HG03139 (cell line): ENCODE measurements around the gene CDADC1.
"Not testable (repeated sequence)": the region's sequence is repeated elsewhere in the genome, so short reads cannot be mapped to it uniquely, and the experiment has no call there.

Source experiments
- ATAC-seq: cut with Tn5 transposase; IDR thresholded peaks from one replicate; pipeline ENCODE4 v1.9.1; 2021; ENCODE audit not compliant: unreplicated experiment

Gene CDADC1

DNA sequence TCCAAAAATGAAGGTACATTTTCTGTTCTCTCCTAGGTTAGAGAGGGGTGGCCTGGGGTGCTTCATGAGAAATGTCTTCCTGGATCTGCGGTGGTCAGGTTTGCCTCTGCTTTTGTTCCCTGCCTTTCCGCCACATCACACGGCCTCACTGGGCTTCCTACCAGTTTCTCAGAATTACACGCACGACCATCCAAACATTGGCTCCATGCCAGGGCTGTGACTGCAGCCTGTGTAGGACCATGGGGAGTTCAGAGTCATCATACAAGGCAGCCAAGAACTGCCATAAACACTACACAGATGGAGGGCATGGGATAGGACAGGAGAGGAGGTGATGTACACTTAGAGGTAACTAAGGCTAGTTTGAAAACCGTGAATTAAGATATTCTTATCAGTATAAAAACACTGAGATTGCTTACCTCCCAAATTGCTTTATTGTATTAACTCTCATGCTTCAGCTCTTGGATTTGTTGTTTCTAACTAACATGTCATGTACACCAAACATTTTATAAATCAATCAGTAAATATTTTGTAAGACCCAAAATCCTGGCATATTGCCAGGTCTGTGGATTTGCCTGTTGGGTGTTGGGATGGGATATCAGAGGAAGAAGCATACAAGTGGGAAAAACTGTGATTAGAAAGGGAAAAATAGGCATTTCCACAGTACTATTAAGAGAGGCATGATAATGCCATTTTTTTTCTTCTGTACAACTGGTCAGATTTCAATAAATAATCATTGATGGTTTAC is 45.2 kb downstream of the CDADC1 start:
- no peak for ATAC-seq

DNA sequence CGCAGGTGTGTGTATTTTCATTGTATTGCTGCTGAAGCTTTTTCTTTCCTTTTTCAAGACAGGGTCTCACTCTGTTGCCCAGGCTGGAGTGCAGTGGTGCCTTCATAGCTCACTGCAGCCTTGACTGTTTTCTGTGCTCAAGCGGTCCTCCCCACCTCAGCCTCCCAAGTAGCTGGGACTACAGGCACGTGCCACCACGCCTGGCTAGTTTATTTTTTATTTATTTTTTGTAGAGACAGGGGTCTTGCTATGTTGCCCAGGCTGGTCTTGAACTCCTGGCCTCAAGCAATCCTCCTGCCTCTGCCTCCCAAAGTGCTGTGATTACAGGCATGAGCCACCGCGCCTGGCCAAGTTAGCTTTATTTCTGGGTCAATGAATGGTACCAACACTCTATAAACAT is 47.0 kb downstream of the CDADC1 start:
- ATAC-seq: not testable (repeated sequence)

DNA sequence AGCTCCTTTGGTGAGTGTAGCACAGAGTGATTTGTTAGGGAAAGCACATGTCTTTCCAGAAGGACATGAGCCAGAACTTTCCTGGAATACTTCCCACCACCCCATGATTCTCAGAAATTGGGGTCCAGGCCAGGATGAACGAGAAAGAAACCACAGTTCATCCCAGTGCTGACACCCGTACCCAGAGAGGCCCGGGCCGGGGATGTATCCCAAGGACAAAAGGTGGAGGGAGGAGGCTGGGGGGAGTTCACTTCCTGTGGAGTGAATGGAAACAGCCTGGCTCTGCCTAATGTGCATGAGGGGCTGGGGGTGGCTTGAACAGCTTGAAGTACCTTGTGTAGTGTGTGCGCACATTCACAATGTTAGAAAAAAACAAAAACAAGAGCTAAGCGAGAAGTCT is 47.5 kb downstream of the CDADC1 start:
- ATAC-seq: no peak

DNA sequence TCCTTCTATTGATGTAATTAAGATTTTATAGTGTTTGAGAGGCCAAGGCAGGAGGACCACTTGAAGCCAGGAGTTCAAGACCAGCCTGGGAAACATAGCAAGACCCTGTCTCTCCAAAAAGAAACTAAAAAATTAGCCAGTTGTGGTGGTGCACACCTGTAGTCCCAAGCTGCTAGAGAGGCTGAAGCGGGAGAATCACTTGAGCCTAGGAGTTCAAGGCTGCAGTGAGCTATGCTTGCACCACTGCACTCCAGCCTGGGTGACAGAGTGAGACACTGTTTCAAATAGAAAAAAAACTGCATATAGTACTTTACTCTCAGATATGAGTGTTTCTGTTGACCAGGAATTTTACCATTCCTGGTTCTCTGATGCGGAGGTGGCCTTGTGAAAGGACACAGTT is 48.9 kb downstream of the CDADC1 start:
- ATAC-seq: no peak

DNA sequence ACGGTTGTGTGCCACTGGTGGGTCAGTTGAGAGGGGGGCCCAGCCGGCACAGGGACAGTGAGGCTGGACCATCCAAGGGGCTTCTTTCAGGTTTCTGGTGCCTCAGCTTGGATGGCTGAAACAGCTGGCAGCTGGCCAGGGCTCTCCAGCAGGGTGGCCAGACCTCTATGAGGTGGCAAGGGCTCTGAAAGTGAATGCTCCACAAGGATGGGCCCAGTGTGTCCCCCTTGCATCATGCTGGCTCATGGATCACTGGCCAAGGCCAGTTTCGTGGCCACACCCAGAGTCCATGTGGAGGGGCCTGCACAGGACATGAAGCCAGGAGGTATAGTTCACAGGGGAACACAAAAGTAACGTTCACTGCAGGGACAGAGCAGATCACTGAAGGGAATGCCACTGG is 49.6 kb downstream of the CDADC1 start:
- ATAC-seq: no peak

DNA sequence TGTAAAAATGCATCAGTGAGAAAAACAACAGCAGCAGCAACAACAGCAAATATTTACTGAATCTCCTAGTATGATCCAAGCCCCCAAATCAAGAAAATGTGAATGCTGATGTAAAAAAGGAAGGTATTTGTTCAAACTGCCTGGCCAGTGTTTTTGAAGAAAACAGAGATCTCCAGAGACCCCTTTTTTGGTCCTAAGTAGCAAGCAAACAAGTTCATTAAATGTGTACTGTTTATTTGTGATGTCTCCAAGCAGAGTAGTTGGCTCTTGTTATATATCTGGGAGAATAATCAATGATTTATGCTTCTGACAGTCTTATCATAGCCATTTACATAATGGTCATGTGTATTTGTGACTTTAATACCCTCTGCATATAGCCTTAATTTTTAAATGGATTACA is 50.7 kb downstream of the CDADC1 start:
- ATAC-seq: no peak

DNA sequence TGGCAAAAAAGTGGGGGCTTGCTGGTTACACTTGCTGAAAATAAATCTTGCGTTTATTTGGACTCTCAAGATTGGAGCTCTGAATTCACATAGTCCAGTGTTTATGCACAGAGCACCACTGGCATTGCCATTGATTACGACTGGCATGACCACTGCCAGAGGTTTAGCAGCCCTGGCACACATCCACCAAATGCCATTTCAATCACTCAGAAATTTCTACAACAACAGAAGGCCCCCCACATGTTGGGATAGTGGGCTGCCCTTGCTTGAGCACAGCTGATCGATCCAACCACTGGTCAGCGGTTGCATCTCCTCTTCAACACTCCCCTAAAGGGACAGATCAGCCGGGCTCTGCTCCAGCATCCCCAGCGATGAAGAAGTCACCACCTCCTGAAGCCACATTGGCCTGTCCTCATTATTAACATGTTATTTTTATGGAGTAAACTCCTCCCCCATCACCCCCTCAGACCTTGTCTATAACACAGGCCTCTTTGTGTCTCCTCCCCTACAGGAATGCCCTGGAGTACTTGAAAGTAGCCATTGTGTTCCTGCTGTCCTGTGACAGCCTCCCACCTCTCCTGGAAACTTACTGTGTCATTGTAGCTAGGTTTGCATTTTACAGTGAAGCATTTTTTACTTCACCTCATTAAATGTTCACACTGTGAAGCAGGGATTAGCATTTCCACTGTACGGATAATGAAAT is 51.3 kb downstream of the CDADC1 start:
- no peak for ATAC-seq

DNA sequence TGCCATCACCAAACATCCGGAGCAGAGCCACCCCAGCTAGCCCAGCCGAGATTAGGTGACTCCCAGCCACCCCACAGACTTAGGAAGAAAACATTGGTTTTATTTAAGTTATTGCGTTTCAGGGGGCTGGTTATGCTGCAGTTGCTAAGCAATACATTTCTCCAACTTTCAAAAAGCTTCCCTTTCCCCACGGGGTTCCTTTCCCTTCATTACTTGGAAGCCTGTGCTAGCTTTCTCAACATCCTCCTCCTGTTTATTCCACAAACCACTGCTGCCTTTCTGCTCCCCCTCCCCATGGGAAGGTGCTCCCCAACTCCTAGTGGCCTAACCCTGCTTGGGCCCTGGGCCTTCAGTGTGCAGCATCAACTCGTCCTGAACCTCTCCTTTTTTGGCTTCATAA is 52.6 kb downstream of the CDADC1 start:
- no peak for ATAC-seq

DNA sequence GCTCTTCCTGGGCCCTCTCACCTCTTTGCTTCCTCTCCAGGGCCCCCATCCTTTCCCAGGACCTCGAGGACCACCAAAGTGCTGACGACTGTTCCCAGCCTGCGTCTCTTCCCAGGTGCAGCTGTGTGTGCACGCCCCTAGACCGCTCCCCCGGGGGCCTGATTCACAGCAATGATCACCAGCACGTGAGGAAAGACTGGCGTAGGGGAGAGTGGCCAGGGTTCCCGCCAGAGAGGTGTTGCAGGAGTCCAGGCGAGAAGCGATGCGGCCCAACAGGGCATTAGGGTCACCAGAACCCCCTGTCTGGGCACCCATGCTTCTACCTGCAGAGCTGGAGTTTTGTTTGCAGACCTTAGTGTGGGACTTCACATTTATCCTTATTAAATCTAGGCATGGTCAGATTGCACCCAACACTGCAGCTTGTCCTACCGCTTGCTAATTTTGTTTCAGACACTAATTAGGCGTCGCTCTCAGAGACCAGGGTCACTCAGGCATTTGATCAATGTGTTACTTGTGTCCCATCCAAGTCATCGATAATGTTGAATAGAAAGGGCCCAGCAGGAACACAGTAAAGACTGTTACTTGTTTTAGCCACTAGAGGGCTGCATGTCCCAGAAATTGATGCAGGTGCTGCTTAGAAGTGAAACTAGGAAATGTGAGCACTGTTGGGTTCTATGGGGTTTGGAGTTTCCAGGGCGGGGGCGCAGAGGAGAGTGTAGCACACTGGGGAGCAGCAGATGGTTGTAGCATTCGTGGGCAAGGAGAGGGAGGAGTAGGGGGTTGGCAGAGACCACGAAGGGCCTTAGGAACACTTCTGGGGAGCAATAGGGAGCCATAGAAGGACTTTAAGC is 53.2 kb downstream of the CDADC1 start:
- ATAC-seq: peak; percentile 81

DNA sequence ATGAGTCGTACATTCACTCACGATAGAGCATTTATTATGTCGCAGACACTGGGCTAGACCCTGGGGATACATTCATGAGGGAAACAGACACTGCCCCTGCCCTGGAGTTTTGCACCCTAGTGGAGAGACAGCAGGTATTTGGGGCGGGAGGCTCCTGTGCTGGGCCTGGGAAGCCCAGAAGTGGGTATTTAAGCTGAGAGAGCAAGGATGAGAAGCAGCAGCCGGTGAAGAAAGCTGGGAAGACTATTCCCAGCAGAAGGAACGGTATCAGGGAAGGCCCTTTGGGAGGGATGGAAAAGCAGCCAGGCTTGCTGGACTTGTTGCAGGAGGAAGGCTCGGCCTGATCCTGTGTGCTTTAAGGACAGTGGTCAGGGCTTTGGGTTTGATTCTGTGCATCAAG is 54.5 kb downstream of the CDADC1 start:
- ATAC-seq: no peak

DNA sequence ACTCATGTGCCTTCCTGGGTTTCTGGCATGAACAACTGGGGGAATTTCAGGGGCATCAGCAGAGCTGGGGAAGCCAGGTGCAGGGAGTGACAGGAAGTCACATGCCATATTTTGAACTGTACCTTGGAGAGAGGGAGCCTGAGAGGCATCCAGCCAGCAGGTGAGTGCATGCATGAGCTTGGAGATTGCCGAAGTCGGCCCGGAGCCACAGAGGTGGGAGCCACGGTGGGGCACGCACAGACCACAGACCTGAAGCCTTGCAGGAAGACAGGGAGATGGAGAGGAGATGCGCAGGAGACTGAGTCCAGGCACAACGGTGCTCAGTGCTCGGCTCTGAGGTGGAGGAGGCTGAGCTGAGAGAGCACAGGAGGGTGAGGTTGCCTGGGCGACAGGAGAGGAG is 55.1 kb downstream of the CDADC1 start:
- ATAC-seq: no peak

DNA sequence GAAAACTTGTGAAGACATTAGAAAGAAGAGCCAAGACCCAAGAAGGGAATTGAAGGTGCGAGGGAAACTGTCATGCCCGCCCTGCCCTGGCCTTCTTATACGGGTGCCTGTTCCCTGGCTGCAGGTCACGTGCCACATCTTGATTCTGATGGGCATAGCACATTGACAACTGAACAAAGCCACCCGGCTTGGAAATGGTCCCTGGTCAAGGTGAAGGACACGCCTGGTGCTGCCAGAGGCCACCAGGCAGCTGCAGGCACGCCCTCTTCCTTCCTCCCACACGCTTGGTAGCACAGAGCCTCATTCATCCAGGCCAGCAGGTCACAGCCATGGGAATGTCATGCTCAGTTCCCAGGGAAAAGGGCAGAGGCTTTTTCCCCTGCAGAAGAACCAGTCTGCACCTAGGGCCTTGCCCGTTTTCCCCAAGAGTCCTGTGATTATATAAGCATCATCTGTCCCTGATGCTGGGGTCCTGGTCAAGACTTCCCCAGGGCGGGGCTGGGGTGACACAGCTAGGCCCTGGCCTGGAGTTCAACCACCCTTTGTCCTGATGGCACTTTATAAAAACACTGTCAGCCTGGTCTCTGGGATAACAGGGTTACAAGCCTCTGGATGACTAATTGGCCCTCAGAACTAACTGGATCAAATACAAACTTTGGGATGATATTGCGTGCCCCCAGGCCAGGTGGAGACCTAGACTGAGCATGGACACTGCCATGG is 56.0 kb downstream of the CDADC1 start:
- ATAC-seq: no peak

DNA sequence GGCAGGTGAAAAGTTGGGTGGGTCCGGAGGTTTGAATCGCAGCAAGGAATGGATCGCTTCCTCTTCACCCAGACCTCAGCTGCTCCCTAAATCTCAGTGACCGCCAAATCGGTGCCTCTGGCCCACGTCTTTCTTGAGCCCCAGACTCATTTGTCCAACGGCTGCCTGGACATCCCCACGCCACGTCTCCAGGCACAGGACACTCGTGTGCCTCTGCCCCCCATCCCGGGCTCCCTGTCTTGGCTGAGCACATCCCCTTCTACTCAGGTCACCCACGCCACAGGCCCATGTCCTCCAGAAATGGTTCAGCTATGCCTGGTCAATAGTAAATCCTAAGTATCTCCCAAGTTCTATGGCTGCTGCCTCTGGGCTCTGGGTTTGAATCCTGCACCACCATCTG is 56.6 kb downstream of the CDADC1 start:
- no peak for ATAC-seq

DNA sequence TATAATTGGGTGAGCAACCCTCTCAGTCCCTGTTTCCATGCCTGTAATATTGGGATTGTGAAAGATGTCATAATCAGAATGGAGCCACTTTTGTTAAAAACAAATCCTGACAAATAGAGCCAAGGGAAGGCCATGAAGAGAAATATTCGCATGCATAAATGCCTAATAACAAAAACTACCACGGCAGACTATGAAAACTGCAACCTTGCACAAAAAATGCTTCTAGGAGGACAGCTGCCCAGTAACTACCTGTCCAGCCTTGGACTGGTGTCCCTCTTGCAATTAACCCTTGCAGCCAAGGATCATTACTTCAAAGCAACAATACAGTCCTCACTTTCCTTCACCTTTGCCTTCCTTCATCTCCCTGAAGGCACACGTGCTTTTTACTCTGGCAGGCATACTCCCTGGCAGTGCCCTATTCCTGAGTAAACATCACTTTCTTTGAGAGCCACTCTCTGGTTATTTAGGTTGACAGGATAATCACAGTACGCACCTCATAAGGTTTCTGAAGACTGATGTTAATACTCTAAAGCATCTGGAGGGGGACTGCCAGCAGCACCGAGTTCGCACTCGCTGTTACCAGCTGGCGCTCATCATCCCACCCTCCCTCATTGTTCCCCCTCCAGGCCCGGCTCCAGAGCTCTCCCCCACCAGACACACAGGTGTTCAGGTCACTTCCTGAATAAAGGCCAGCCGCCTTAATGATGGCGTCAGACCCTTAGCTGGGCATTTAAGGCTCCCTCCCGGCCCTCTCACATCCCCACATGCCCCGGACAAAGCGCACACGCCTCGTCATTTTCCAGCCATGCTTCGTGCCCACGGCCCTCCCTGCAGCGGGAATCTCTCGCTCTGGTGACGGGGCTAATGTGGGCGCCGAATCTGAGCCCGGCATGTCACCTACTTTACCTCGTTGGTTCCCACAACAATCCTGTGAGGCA is 57.3 kb downstream of the CDADC1 start:
- ATAC-seq: no peak

DNA sequence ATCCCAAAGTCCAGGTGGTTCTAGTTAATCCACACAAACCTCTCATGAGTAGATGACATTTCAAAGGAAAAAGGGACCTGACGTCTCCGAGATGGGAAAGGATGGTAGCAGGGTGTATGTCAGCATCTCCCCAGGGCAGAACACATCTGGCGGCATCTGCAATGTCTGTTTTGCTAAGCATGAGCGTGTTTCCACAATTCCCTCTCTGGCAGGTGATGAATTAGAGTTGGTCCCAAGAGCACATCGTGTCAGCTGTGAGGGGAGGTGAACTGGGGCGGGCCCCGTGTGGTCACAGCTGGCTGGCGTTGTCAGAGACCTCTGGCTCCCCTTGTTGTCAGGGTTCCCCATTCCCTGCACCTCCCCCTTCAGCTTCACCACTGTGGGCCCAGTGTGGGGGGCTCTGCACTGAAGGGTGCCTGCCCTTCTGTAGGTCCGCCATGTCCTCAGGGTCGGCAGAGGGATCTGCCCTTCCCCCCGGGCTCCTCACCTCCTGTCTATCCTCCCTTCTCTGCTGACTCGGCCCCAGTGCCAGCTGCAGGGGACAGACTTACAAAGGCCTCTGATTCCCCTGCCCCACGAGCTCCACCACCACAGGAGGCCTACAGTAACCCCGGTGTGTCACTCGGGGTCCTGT is 58.2 kb downstream of the CDADC1 start:
- ATAC-seq: no peak

DNA sequence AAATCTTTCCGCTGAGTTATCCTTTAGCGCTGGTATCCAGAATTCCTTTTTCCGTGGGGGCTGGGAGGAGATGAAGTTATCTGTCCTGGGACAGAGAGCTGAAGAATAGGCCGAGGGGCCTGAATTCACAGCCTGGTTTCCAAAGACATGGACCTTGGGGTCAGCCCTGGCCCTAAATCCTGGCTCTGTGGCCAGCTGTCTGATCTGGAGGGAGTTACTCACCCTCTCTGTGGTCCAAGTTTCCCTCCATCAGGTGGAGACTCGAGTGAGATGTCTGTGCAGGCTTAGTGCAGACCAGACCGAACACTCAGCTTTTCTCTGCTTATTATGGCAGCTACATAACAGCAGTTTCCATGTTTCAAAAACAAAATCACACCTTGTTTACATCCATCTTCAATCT is 59.6 kb downstream of the CDADC1 start:
- ATAC-seq: no peak

DNA sequence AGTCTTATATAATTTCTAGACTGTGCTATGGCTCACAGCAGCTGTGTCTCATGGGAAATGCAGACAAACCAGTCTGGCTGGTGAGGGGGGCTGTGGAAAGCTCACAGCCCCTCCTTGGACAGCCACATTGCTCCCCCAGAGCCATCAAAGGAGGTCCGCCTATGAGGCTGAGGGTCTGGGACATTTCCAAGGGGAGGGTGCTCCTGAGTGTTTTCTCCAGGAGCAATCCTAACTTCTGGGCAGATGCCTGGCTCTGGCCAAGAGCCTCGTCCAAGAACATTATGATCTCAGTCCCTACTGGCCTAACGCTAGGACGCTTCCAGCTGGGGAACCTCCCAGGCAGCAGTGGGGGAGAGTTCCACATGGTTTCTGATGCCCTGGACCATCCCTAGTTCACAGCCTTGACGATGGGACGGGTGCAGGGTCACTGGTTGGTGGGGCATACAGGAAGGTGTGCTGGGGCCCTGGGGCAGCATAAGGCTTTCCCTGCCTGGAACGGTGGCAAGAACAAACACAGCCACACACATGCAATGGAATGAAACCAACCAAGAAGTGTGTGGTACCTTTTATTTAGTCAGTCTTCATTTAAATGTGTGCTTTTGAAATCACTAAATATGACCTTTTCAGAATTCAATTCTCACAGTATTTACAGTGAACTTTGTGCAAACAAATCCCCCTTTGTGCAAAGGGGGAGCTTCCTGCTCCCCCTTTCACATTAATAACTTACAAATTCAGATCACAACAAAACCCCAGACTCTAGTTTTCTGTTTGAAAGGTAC is 60.6 kb downstream of the CDADC1 start:
- no peak for ATAC-seq

DNA sequence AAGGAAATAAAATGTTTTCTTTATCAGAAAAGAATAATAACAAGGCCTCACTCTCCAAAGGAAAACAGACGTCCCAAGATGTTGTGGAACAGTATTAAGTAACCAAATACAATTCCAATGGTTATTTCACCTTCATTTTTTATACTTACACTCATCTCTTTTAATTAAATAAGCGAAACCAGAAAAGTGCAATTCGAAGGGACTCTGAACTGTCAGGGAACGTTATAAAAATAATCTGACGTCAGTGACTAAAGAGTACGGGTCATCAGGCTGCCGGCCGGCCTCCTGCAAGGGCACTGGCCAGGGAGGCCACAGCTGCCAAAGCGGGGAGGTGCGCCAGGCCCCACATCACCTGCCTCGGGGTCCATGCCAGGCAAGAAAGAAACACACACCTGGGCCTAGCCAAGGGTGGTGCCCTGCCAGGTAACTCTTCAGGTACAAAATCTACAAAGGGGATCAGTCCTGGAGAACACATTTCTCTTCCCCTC is 61.2 kb downstream of the CDADC1 start:
- no peak for ATAC-seq

DNA sequence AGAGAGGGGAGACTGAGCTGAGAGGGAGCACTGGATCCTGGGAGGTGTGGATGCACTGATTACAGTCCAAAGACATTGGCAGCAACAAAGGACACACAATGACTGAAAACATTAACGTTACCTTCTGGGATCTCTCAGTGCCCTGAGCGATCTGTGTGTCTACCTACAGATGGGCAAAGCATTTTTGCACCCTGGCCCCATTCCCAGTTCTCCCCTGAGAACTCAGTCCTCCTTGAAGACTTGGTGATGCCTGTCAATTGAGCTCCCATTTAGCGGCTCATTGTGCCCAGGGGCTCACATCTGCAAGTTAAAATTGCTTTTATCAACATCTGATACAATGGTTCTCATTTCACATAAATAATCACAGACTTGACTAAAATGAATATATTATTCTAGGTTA is 62.5 kb downstream of the CDADC1 start:
- ATAC-seq: no peak
